ENCODE data around the gene ZPR1.
A peak's percentile ranks its signal among the peaks of the same experiment; 100 is the strongest.
"Not testable (repeated sequence)": the region's sequence is repeated elsewhere in the genome, so short reads cannot be mapped to it uniquely, and the experiment has no call there.

Gene ZPR1

GRCh38 chr11:116792144-116792868, 4.5 kb upstream of the ZPR1 start:
- no peak for DNase-seq

DNA sequence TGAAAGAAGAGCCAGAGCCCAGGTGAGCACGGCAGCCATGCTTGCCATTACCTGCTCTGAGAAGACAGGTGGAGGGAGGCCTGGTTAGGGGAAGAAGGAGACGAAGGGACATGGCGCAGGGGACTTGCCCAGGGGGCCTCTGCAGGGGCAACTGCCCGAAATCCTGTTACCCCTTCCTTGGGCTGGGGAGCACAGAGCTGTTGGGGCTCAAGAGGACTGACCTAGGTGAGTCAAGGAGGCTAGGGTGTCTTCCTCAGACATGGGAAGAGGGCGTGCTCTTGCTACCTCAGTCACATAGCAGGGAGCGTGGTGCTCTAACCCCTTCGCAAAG, 4.0 kb upstream of the ZPR1 start, which contains the start of gene APOA5:
TSS of gene APOA5 (minus strand) at position 67 of the 331 bp plus-strand sequence. CDS start at position 48, 19 bp downstream.
- no peak for DNase-seq

DNA sequence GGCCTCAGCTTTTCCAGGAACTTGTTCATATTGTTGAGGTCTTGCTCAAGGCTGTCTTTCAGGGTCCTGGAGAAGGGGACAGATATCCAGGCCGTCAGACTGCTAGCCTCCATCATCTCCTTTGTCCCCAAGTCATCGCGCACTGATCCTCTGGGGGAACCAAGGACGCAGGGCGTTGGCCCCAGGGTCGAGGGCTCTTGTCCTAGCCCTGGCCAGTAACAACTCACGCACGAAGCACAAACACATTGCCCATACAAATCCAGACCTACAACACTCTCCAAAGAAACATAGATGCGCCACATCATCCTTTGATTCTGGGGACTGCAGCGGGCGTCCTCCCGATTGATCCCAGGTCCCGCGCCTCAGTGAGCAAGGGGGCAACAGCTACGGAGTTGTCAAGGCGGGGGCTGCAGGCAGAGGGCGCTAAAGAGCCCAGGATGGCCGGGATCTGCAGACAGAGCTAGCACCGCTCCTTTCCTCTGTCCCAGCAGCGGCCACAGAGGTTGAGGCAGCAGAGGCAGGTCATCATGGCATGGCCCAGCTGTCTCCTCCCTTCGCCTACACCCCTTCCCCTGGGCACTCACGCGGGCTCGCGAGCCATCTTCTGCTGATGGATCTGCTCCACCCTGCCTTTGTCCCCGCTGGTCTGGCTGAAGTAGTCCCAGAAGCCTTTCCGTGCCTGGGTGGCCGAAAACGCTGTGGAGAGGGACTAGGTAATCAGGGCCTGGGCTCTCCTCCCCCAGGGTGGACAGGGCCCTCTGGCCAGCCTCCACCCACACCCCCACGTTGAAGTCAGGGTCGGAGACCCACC, 3.4 kb upstream of the ZPR1 start:
- DNase-seq: peak in 1 of 2 experiments; percentile 46

DNA sequence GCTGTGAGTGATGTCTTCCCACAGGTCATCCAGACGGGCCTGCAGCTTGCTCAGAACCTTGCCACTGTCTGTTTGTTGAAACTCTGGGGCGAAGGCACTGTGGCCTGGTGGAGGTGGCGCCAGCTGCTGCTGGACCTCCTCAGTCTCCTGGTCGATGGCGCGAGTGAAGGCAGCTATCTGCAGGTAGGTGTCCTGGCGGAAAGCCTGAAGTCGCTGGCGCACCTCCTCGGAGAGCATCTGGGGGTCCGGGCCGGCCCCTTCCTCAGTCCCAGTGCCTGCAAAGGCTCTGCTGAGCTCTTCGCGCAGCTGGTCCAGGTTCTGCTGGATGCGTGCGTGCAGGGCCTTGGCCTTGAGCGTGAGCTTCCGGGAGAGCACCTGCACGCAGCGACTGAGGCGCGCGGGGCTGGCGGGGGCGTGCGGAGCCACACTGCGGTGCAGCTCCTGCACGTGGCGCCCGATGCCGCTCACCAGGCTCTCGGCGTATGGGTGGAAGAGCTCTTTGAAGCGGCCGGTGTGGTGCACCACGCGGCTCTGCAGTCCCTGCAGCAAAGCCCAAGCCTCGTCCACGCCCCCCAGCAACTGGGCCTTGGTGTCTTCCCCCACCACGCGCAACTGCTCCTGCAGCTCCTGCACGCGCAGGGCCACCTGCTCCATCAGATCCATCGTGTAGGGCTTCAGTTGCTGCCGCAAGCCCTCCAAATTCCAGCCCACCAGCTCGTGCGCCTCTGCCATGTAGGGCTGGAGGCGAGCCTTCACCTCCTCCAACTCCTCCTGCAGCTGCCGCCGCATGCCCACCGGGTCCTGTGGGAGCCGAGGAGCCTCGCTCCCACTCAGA, 2.6 kb upstream of the ZPR1 start:
- DNase-seq: no peak

GRCh38 chr11:116788975-116789374, 1.2 kb upstream of the ZPR1 start:
- no peak for DNase-seq

DNA sequence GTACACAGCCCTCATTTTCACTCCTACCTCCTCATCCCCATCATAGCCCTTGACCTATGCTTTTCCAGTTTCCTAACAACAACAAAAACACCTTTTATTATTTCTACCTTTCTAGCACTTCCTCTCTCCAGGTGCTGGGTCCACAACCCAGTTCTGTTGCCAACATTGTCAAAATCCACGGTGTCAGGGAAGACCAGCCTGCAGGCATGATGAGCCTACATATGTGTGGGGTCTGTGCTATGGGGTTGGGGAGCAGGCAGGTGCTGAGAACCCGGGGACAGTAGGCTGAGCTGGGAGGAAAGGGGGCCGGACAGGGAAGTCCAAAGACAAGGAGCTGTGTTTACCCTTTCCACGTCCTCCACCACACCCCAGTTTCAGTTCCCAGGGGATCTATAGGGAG, 711 bp upstream of the ZPR1 start:
- no peak for DNase-seq

DNA sequence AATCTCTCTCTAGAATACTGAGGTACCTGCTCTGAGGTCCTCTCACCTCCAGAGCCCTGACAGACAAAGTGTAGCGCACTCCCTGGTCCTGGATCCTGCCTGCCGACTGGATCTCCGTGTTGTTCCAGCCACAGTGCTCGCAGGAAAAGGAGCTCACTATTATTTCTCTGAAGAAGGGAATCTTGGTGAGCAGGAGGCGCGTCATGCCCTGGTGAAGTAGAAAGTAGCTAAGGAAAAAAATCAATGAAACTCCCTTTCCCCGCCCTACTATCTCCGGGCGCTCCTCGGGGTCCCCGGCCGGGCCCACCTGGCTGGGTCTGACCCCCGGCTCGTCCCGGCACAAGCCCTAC, 412 bp downstream of the ZPR1 start:
- DNase-seq: no peak

DNA sequence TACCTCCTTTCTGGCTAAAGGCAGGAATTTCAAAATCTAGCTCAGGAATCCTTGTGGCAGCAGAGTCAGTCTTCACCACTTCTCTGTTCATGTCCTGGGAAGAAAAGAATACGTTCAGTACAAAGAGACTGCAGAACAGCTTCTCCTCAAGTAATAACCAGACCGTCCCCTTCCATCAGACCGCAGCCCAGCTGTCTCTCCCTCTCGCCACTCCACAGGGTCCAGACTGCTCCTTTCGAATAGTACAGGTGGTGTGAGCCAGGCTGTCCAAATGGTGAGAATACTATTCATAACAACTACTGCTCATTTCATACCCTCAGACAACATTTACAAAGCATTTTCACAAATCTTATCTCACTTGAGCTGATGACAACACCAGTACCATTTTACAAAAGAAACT, 857 bp downstream of the ZPR1 start:
- DNase-seq: no peak

GRCh38 chr11:116786326-116786725, 1.5 kb downstream of the ZPR1 start:
- no peak for DNase-seq

DNA sequence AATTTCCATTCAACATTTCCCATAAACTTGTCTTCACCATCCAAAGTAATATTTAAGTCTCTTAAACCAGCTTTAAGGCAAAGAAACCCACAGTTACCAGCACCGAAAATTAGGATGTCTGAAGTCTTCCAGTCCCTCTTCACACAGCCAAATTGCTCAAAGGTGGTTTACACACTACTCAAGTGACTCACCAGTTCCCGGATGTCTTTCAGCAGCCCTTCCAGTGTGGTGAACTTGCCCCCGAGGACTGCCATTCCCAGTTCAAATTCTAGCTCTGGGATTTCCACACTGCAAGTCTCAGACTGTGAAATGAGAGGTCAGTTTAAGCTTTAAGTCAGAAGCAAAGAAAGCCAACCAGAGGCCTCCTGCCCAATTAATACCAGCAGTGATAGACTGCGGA, 5.1 kb downstream of the ZPR1 start:
- no peak for DNase-seq

DNA sequence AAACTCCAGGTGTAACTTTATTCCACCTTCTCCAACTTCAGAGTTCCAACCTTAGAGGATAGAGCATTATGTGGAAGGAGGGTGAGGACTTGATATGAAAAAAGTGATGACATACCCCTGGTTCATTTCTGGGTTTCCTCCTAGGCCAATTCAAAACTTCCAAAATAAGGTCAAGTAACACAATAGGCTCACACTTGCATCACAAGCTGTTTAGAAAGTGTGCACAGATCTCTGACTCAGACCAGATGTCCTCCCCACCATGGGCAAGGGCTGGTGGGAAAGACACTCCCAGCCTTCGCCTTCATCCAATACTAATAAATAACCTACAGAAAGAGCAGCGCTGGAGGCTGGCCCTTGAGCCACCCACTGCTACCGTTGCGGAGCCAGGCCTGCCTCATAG, 9.3 kb downstream of the ZPR1 start:
- DNase-seq: no peak

GRCh38 chr11:116777056-116777455, 10.8 kb downstream of the ZPR1 start:
- DNase-seq: no peak

- no peak for DNase-seq
Measured at GRCh38 chr11:116776522-116776984, 11.3 kb downstream of the ZPR1 start.

DNA sequence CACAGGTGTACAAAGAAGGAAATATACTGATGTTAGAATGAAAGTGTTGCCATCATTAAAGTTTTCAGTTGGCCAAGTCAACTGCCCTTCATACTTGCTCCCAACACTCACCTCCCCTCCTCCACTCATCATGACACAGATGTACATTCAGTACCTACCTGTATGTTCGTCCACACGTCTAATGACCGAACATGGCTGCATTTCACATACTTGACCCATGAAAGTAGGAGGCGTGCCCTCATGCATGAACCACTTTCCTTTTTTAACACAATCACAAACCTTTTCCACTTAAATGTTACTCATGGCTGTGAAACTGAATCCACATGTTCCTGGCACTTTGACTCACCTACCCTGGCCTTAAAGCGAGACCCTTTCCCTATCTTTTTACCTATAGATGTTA, 11.8 kb downstream of the ZPR1 start:
- no peak for DNase-seq

DNA sequence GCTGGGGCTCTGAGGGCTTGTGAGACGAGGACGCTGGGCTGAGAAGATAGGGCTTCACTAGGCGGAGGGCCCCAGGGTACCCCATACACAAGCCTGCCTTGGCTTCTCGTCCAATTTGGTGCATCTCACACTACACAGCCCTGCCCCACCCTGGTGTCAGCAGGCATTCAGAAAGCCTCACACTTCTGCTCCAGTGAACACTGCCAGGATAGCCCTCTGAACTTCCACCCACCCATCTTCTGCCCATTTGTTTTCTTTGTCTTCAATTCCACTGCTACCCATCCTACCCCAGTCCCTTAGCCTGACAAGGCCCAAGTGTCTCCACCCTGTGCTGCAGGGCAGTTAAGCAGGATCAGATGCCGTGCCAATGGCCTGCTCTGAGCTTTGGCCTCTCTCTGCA, 13.2 kb downstream of the ZPR1 start:
- DNase-seq: no peak

DNA sequence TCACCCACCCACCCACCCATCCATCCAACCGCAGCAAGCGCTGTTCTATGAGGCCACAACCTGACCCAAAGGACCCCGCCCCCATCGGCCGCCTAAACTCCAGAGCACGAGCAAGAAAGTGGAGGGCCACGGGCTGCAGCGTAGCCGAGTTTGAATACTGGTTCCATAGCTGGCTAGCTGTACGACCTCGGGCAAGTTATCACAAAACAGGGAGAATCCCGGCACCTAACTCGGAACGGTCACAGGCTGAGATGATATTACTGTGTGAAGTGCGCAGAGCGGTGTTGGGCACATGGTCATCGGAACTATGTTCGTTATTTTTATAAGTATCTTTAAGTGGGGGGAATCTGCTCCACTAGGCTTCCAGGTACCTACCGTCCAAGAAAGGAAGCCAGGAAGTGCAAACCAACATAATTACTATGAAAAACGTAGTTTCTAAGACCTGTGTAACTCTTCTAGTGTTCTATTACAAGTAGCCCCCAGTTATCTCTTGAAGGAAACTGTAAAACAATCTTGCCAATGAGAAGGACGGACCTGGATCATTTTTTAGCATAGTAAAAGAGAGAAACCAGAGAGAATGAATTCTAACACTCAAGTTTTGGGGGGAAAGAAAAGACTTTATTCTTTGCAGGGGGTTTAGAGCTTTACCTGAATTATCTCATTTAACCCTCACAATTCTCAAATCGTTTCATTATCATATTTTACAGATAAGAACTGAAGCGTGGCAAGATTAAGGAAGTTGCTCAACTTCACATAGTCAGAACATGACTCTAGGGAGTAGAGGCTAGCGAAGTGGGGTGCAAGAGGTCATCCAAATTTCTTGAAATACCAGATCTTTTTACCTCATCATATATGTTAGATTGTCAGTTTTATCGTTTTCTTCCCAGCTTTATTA, 14.4 kb downstream of the ZPR1 start:
- no peak for DNase-seq

GRCh38 chr11:116772443-116773202, 15.2 kb downstream of the ZPR1 start, which contains the start of gene BUD13:
Gene BUD13, minus strand, starts transcription at chr11:116772987. Its CDS starts 23 bp downstream, at chr11:116772964.
- peak in 1 of 2 experiments; percentile 46 for DNase-seq

DNA sequence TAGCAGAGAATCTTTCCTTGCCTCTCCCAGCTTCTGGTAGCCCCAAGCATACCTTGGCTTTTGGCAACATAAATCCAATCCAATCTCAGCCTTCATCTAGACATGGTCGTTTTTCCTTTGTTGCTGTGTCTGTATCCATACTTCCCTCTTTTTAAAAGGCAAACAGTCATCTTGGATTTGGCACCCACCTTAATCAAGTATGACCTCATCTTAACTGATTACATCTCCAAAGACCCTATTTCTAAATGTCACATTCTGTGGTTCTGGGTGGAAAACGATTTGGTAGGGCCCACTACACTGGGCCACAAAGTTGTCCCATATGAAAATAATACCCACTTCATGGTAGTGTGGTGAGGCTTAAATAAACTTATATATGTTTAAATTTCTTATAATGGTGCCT, 15.9 kb downstream of the ZPR1 start:
- no peak for DNase-seq

DNA sequence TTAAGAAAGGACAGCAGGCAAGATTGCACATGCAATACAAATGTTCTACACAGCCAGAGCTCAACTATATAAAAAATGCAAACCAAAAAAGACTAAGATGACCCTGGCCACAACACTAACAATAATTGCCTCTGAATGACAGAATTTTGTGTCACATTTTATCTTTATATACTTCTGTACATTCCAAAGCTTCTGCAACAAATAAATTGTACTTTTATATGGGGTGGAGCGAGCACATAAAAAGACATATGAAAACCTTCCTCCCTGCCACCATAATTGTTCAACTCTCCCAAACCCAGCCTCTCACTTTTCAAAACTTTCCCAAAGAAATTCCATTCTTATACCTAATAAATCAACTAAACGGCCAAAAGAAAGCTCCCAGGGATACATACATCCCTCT, 25.7 kb downstream of the ZPR1 start:
- no peak for DNase-seq

DNA sequence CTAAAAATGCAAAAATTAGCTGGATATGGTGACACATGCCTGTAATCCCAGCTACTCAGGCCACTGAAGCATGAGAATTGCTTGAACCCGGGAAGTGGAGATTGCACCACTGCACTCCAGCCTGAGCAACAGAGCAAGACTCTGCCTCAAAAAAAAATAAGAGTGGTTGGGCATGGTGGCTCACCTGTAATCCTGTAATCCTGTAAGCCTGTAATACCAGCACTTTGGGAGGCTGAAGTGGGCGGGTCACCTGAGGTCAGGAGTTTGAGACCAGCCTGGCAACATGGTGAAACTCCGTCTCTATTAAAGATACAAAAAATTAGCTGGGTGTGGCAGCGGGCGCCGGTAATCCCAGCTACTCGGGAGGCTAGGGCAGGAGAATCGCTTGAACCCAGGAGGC, 31.8 kb downstream of the ZPR1 start:
- not testable (repeated sequence) for DNase-seq

DNA sequence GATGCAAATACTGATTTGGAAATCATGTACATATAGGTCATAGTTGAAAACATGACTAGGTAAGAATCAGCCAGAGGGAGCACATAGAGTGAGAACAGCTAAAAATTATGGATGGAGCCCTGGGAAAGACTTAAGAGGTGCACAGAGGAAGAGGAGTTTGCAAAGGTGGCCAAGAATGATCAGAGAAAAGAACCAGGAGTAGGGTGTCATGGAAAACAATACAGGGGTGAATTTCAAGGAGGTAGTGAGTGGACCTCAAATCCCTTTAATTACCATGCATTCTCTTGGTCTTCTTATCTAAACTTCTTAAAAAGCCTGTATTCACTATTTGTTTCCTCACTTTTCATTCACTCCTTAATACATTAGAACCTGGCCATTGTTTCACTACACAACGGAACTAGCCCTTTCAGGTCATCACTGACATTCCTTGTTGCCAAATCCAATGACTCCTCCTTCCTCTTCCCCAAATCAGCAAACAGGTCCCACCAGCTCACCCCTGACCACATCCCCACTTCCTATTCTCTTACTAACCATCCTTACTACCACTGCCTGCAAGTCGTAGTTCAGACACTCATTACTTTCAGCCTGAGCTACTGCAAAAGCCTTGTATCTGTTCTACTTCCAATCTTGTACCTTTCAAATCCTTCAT, 37.6 kb downstream of the ZPR1 start:
- no peak for DNase-seq
